GM12878 (cell line): Measurements from ENCODE around the gene ITPR2. TPM values are rescaled to one million over a fixed set of nuclear protein-coding genes. Genes with fewer than 3 reads are reported as not detected.

Source experiments
- BACH1 ChIP-seq: fragments of 450-650 bp; IDR thresholded peaks from 2 replicates; pipeline ENCODE4 v1.6.1; 2017; ENCODE audit warnings: mild to moderate bottlenecking, borderline replicate concordance
- CREM ChIP-seq: IDR thresholded peaks from 2 replicates; pipeline ENCODE4 v1.6.1; 2014; ENCODE audit warnings: antibody characterized with exemption, low read depth
- EP300 ChIP-seq, 2 experiments: fragments of 150-350 bp in 1 of 2; IDR thresholded peaks; 2 replicates each; pipeline ENCODE4 v1.6.1; 2011 to 2012; ENCODE audit warnings: low read depth in 2 of 2, low read length in 2 of 2, borderline replicate concordance in 1 of 2, improper control_type of control experiment in 1 of 2, inconsistent platforms in 1 of 2; ENCODE audit not compliant: control insufficient read depth in 1 of 2
- FOXM1 ChIP-seq: IDR thresholded peaks from 2 replicates; pipeline ENCODE4 v1.6.1; 2012; ENCODE audit warnings: low read depth, mild to moderate bottlenecking, inconsistent platforms, low read length, moderate library complexity
- HDGF ChIP-seq: fragments of 450-650 bp; IDR thresholded peaks from 2 replicates; pipeline ENCODE4 v1.6.1; 2016; ENCODE audit warnings: antibody characterized with exemption
- MEF2B ChIP-seq: fragments of 450-650 bp; IDR thresholded peaks from 2 replicates; pipeline ENCODE4 v1.6.1; 2018; ENCODE audit warnings: mild to moderate bottlenecking, moderate library complexity; ENCODE audit not compliant: partially characterized antibody, poor library complexity, severe bottlenecking
- NFXL1 ChIP-seq: fragments of 450-650 bp; IDR thresholded peaks from 2 replicates; pipeline ENCODE4 v1.6.1; 2017; ENCODE audit warnings: antibody characterized with exemption, mild to moderate bottlenecking, borderline replicate concordance
- POLR2AphosphoS2 ChIP-seq: IDR thresholded peaks from 2 replicates; pipeline ENCODE4 v1.6.1; 2011; ENCODE audit warnings: low read depth, mild to moderate bottlenecking, low read length, improper control_type of control experiment, moderate library complexity
- RAD21 ChIP-seq: IDR thresholded peaks from 2 replicates; pipeline ENCODE4 v1.6.1; 2011; ENCODE audit warnings: mild to moderate bottlenecking, low read depth, low read length, moderate library complexity; ENCODE audit not compliant: insufficient read depth
- RB1 ChIP-seq: fragments of 450-650 bp; formaldehyde crosslinking; IDR thresholded peaks from 2 replicates; pipeline ENCODE4 v1.6.1; 2017; ENCODE audit warnings: mild to moderate bottlenecking, borderline replicate concordance
- RBBP5 ChIP-seq: fragments of 200-600 bp; sonication (generic); conservative IDR thresholded peaks from 2 replicates; pipeline ENCODE4 v1.6.1; 2016
- RUNX3 ChIP-seq: IDR thresholded peaks from 2 replicates; pipeline ENCODE4 v1.6.1; 2012; ENCODE audit warnings: low read length, inconsistent platforms
- SPI1 ChIP-seq: IDR thresholded peaks from 2 replicates; pipeline ENCODE4 v1.6.1; 2011; ENCODE audit warnings: low read depth, mild to moderate bottlenecking, low read length, moderate library complexity, borderline replicate concordance; ENCODE audit not compliant: insufficient read depth
- polyA plus RNA-seq, 11 experiments: library from polyadenylated mRNA; depleted of rRNA in 4 of 11; unstranded in 6 of 11; stranded (reverse) in 5 of 11; fragments of >200 nt; fragmentation: Nextera tagmentation in 4 of 11; fragmentation: Illumina TruSeq in 1 of 11; extraction: Ambion mirVana in 4 of 11; extraction: Trizol in 1 of 11; gene quantifications; 1 replicate in 1 of 11; 2 replicates in 10 of 11; pipeline versions ENCODE4 v1.2.1 to v1.2.3, GENCODE V29; 2011 to 2016; ENCODE audit warnings: inconsistent platforms in 2 of 11, missing spikeins in 2 of 11, low read depth in 1 of 11
- total RNA-seq, 4 experiments: library from RNA; depleted of rRNA in 3 of 4; stranded (reverse); fragments of >200 nt in 3 of 4; fragmentation: Illumina TruSeq in 1 of 4; extraction: Trizol in 1 of 4; gene quantifications; 2 replicates each; pipeline versions ENCODE4 v1.2.1 to v1.2.3, GENCODE V29; 2013 to 2021
- TF ChIP-seq, protein P1 (sequence below): IDR thresholded peaks from 2 replicates; pipeline ENCODE4 v1.6.1; 2012; ENCODE audit warnings: low read depth, low read length, improper control_type of control experiment
- TF ChIP-seq, protein P2 (sequence below): IDR thresholded peaks from 2 replicates; pipeline ENCODE4 v1.6.1; 2012; ENCODE audit warnings: low read depth, low read length, improper control_type of control experiment
- TF ChIP-seq, protein P3 (sequence below): fragments of 450-650 bp; IDR thresholded peaks from 2 replicates; pipeline ENCODE4 v1.6.1; 2017; ENCODE audit warnings: mild to moderate bottlenecking, moderate library complexity
- TF ChIP-seq, protein P4 (sequence below): fragments of 450-650 bp; IDR thresholded peaks from 2 replicates; pipeline ENCODE4 v1.6.1; 2017; ENCODE audit warnings: mild to moderate bottlenecking
- TF ChIP-seq, protein P5 (sequence below): fragments of 450-650 bp; IDR thresholded peaks from 2 replicates; pipeline ENCODE4 v1.6.1; 2016; ENCODE audit warnings: mild to moderate bottlenecking

ITPR2 gene
- total and polyA plus RNA-seq, 10 of the 15 experiments (the other 5 are each of a cell fraction or from before 2014, with no cell fraction given) = 7.5 to 76.2 (median 47.1) TPM

DNA sequence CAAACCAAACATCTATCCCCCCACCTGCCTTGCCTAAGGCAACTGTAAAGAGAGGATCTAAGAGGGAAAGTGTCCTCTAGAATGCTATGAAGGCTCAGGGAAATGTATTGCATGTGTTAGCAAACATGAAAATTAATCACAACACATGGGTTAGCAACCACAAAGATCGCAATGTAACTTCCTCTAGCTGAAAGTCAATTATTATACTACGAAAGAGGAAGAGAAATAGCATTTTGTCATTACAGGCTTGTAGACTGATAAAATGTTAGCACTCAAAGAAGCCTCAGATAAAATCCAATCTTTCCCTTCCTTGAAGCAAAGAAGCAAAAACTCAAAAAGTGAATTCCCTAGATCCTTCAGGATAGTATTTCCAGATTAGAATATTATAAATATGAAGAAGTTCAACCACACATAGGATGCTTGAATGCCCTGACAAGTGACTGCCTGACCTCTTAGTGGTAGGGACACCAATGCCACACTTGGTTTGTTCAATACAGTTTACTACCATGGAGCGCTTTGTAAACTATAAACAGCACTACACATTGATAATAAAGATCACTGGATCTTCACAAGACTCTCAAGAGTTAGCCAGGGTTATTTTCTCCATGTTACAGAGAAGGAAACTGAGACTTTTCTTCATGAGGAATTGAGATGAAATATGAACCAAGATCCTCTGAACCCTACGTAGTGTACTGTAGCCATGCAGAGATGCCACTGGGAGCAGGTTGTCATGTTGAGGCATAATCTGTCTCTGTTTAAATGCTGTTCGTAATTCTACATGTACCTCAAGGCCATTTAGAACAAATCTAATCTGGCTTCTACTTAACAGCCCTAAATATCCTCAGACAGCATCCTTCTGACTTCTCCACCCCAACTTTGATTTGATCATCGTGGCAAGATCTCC is 100.7 kb downstream of the ITPR2 start (continued):
- TF ChIP-seq, protein P1, sequence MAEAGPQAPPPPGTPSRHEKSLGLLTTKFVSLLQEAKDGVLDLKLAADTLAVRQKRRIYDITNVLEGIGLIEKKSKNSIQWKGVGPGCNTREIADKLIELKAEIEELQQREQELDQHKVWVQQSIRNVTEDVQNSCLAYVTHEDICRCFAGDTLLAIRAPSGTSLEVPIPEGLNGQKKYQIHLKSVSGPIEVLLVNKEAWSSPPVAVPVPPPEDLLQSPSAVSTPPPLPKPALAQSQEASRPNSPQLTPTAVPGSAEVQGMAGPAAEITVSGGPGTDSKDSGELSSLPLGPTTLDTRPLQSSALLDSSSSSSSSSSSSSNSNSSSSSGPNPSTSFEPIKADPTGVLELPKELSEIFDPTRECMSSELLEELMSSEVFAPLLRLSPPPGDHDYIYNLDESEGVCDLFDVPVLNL = no peak
- TF ChIP-seq RBBP5 (no peak), NFXL1 (no peak), RB1 (no peak), HDGF (no peak), POLR2AphosphoS2 (no peak), CREM (peak; percentile 53; the same call in 1 of the 2 replicates), SPI1 (peak; percentile 89), MEF2B (peak; percentile 63), EP300 (IDR thresholded peaks at IDR 0.05; ENCODE audit: borderline replicate concordance in 1 of 2, control insufficient read depth in 1 of 2, low read depth in 2 of 2, low read length in 2 of 2) (peak; percentile 69 to 89), BACH1 (peak; percentile 35; the same call in 1 of the 2 replicates), RUNX3 (peak; percentile 97), FOXM1 (peak; percentile 71; the same call in 1 of the 2 replicates), RAD21 (peak; percentile 15; the same call in 1 of the 2 replicates)
- TF ChIP-seq, protein P2, sequence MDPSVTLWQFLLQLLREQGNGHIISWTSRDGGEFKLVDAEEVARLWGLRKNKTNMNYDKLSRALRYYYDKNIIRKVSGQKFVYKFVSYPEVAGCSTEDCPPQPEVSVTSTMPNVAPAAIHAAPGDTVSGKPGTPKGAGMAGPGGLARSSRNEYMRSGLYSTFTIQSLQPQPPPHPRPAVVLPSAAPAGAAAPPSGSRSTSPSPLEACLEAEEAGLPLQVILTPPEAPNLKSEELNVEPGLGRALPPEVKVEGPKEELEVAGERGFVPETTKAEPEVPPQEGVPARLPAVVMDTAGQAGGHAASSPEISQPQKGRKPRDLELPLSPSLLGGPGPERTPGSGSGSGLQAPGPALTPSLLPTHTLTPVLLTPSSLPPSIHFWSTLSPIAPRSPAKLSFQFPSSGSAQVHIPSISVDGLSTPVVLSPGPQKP = no peak
- TF ChIP-seq, protein P3, sequence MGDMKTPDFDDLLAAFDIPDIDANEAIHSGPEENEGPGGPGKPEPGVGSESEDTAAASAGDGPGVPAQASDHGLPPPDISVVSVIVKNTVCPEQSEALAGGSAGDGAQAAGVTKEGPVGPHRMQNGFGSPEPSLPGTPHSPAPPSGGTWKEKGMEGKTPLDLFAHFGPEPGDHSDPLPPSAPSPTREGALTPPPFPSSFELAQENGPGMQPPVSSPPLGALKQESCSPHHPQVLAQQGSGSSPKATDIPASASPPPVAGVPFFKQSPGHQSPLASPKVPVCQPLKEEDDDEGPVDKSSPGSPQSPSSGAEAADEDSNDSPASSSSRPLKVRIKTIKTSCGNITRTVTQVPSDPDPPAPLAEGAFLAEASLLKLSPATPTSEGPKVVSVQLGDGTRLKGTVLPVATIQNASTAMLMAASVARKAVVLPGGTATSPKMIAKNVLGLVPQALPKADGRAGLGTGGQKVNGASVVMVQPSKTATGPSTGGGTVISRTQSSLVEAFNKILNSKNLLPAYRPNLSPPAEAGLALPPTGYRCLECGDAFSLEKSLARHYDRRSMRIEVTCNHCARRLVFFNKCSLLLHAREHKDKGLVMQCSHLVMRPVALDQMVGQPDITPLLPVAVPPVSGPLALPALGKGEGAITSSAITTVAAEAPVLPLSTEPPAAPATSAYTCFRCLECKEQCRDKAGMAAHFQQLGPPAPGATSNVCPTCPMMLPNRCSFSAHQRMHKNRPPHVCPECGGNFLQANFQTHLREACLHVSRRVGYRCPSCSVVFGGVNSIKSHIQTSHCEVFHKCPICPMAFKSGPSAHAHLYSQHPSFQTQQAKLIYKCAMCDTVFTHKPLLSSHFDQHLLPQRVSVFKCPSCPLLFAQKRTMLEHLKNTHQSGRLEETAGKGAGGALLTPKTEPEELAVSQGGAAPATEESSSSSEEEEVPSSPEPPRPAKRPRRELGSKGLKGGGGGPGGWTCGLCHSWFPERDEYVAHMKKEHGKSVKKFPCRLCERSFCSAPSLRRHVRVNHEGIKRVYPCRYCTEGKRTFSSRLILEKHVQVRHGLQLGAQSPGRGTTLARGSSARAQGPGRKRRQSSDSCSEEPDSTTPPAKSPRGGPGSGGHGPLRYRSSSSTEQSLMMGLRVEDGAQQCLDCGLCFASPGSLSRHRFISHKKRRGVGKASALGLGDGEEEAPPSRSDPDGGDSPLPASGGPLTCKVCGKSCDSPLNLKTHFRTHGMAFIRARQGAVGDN = peak; percentile 33; the same call in 1 of the 2 replicates
- TF ChIP-seq, protein P4, sequence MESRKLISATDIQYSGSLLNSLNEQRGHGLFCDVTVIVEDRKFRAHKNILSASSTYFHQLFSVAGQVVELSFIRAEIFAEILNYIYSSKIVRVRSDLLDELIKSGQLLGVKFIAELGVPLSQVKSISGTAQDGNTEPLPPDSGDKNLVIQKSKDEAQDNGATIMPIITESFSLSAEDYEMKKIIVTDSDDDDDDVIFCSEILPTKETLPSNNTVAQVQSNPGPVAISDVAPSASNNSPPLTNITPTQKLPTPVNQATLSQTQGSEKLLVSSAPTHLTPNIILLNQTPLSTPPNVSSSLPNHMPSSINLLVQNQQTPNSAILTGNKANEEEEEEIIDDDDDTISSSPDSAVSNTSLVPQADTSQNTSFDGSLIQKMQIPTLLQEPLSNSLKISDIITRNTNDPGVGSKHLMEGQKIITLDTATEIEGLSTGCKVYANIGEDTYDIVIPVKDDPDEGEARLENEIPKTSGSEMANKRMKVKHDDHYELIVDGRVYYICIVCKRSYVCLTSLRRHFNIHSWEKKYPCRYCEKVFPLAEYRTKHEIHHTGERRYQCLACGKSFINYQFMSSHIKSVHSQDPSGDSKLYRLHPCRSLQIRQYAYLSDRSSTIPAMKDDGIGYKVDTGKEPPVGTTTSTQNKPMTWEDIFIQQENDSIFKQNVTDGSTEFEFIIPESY = no peak
- TF ChIP-seq, protein P5, sequence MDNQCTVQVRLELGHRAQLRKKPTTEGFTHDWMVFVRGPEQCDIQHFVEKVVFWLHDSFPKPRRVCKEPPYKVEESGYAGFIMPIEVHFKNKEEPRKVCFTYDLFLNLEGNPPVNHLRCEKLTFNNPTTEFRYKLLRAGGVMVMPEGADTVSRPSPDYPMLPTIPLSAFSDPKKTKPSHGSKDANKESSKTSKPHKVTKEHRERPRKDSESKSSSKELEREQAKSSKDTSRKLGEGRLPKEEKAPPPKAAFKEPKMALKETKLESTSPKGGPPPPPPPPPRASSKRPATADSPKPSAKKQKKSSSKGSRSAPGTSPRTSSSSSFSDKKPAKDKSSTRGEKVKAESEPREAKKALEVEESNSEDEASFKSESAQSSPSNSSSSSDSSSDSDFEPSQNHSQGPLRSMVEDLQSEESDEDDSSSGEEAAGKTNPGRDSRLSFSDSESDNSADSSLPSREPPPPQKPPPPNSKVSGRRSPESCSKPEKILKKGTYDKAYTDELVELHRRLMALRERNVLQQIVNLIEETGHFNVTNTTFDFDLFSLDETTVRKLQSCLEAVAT = 0 out of 2 replicates have a peak, but pooled peaks have one; percentile 36
